H9 (cell line): ENCODE data around the gene ARHGAP10. TPM values are rescaled to one million over a fixed set of nuclear protein-coding genes. Genes with fewer than 3 reads are reported as not detected.

ENCODE experiments used
- DNase-seq: peaks from one replicate; pipeline ENCODE4 v3.0.0-alpha.2; 2017
- H2AFZ ChIP-seq: one replicate; pipeline ENCODE4 v1.6.1; 2013; ENCODE audit warnings: mild to moderate bottlenecking, low read length, control low read depth, moderate library complexity
- H2AK5ac ChIP-seq: 2 replicates; pipeline ENCODE4 v1.6.1; 2013; ENCODE audit warnings: low read length, control low read depth, mixed read lengths; ENCODE audit not compliant: insufficient read length
- H2BK120ac ChIP-seq: one replicate; pipeline ENCODE4 v1.6.1; 2013; ENCODE audit warnings: low read depth, mild to moderate bottlenecking, low read length, control low read depth, inconsistent platforms; ENCODE audit not compliant: poor library complexity, severe bottlenecking
- H2BK12ac ChIP-seq: 2 replicates; pipeline ENCODE4 v1.6.1; 2013; ENCODE audit warnings: low read length, control low read depth, mixed read lengths, low read depth; ENCODE audit not compliant: insufficient read length
- H2BK15ac ChIP-seq: 2 replicates; pipeline ENCODE4 v1.6.1; 2013; ENCODE audit warnings: low read depth, low read length, control low read depth
- H2BK20ac ChIP-seq: one replicate; pipeline ENCODE4 v1.6.1; 2013; ENCODE audit warnings: low read depth, mild to moderate bottlenecking, low read length, control low read depth, inconsistent platforms; ENCODE audit not compliant: poor library complexity, severe bottlenecking
- H2BK5ac ChIP-seq: 2 replicates; pipeline ENCODE4 v1.6.1; 2013; ENCODE audit warnings: low read length, control low read depth, mixed read lengths; ENCODE audit not compliant: insufficient read length
- H3K14ac ChIP-seq: 2 replicates; pipeline ENCODE4 v1.6.1; 2013; ENCODE audit warnings: low read length, control low read depth; ENCODE audit not compliant: insufficient read depth
- H3K18ac ChIP-seq: 2 replicates; pipeline ENCODE4 v1.6.1; 2013; ENCODE audit warnings: low read depth, mild to moderate bottlenecking, mixed read lengths, low read length, control low read depth; ENCODE audit not compliant: insufficient read length
- H3K23ac ChIP-seq: 2 replicates; pipeline ENCODE4 v1.6.1; 2013; ENCODE audit warnings: low read length, control low read depth, mixed read lengths, low read depth; ENCODE audit not compliant: insufficient read length
- H3K23me2 ChIP-seq: 2 replicates; pipeline ENCODE4 v1.6.1; 2013; ENCODE audit warnings: low read depth, mild to moderate bottlenecking, mixed read lengths, low read length, control low read depth; ENCODE audit not compliant: insufficient read length, poor library complexity, severe bottlenecking
- H3K27ac ChIP-seq: 2 replicates; pipeline ENCODE4 v1.5.1; 2013; ENCODE audit warnings: low read length, control low read depth, mixed read lengths, low read depth; ENCODE audit not compliant: insufficient read length
- H3K27me3 ChIP-seq: 2 replicates; pipeline ENCODE4 v1.6.1; 2013; ENCODE audit warnings: low read length, control low read depth, inconsistent platforms; ENCODE audit not compliant: insufficient read depth
- H3K4ac ChIP-seq: 2 replicates; pipeline ENCODE4 v1.6.1; 2013; ENCODE audit warnings: low read depth, mild to moderate bottlenecking, control low read depth, inconsistent platforms, low read length, moderate library complexity
- H3K4me1 ChIP-seq: 2 replicates; pipeline ENCODE4 v1.6.1; 2013; ENCODE audit warnings: low read length, control low read depth, inconsistent platforms; ENCODE audit not compliant: insufficient read depth
- H3K4me2 ChIP-seq: 2 replicates; pipeline ENCODE4 v1.6.1; 2013; ENCODE audit warnings: low read length, control low read depth, mixed read lengths; ENCODE audit not compliant: insufficient read length, insufficient read depth
- H3K56ac ChIP-seq: 2 replicates; pipeline ENCODE4 v1.6.1; 2013; ENCODE audit warnings: low read depth, mild to moderate bottlenecking, mixed read lengths, low read length, control low read depth; ENCODE audit not compliant: insufficient read length
- H3K79me1 ChIP-seq: 2 replicates; pipeline ENCODE4 v1.6.1; 2013; ENCODE audit warnings: low read depth, mild to moderate bottlenecking, moderate library complexity, low read length, control low read depth, inconsistent platforms; ENCODE audit not compliant: insufficient read depth, poor library complexity, severe bottlenecking
- H3K79me2 ChIP-seq: 2 replicates; pipeline ENCODE4 v1.6.1; 2013; ENCODE audit warnings: low read length, control low read depth, inconsistent platforms; ENCODE audit not compliant: insufficient read depth
- H3K9ac ChIP-seq: 2 replicates; pipeline ENCODE4 v1.6.1; 2013; ENCODE audit warnings: low read length, control low read depth, mixed read lengths; ENCODE audit not compliant: insufficient read length; ENCODE audit errors: extremely low read depth
- H3K9me3 ChIP-seq: one replicate; pipeline ENCODE4 v1.6.1; 2013; ENCODE audit warnings: low read depth, low read length, inconsistent platforms; ENCODE audit not compliant: control insufficient read depth
- H3T11ph ChIP-seq: one replicate; pipeline ENCODE4 v1.6.1; 2013; ENCODE audit warnings: mild to moderate bottlenecking, low read length, control low read depth, inconsistent platforms
- H4K20me1 ChIP-seq: one replicate; pipeline ENCODE4 v1.6.1; 2013; ENCODE audit not compliant: control insufficient read depth, insufficient read length, insufficient read depth
- H4K5ac ChIP-seq: 2 replicates; pipeline ENCODE4 v1.6.1; 2013; ENCODE audit warnings: low read depth, mild to moderate bottlenecking, mixed read lengths, low read length, control low read depth; ENCODE audit not compliant: insufficient read length
- H4K8ac ChIP-seq: replicated peaks from 2 replicates; pipeline ENCODE4 v1.6.1; 2013; ENCODE audit warnings: low read length, control low read depth, mixed read lengths, low read depth; ENCODE audit not compliant: insufficient read length
- H4K91ac ChIP-seq: 2 replicates; pipeline ENCODE4 v1.6.1; 2013; ENCODE audit warnings: low read depth, mild to moderate bottlenecking, moderate library complexity, mixed read lengths, low read length, control low read depth; ENCODE audit not compliant: insufficient read length
- H3K27ac Mint-ChIP-seq, 3 experiments: 2 replicates in 2 of 3; 3 replicates in 1 of 3; pipeline ENCODE4 v1.8.0; 2020 to 2021; ENCODE audit warnings: mixed read lengths in 3 of 3, mild to moderate bottlenecking in 1 of 3, moderate library complexity in 1 of 3
- H3K27me3 Mint-ChIP-seq: 2 replicates; pipeline ENCODE4 v1.8.0; 2021; ENCODE audit warnings: low read depth, mild to moderate bottlenecking, moderate library complexity, mixed read lengths
- H3K36me3 Mint-ChIP-seq, 3 experiments: 2 replicates in 2 of 3; 3 replicates in 1 of 3; pipeline ENCODE4 v1.8.0; 2020 to 2021; ENCODE audit warnings: low read depth in 3 of 3, mixed read lengths in 3 of 3; ENCODE audit not compliant: insufficient read depth in 1 of 3
- H3K4me1 Mint-ChIP-seq, 2 experiments: 2 replicates each; pipeline ENCODE4 v1.8.0; 2020; ENCODE audit warnings: mixed read lengths in 2 of 2
- H3K4me3 Mint-ChIP-seq, 2 experiments: 2 replicates in 1 of 2; 3 replicates in 1 of 2; pipeline ENCODE4 v1.8.0; 2020 to 2021; ENCODE audit warnings: mild to moderate bottlenecking in 2 of 2, mixed read lengths in 2 of 2, moderate library complexity in 1 of 2
- H3K9me3 Mint-ChIP-seq, 2 experiments: 2 replicates in 1 of 2; 3 replicates in 1 of 2; pipeline ENCODE4 v1.8.0; 2020; ENCODE audit warnings: mild to moderate bottlenecking in 2 of 2, mixed read lengths in 2 of 2, moderate library complexity in 1 of 2
- WGBS: extraction: QIAGEN DNeasy Blood & Tissue Kit; methylation state at CpG from one replicate; pipeline ENCODE4 v1.1.7; 2013; ENCODE audit warnings: missing lambda C conversion rate, low lambda C conversion rate, mixed read lengths; ENCODE audit not compliant: insufficient read length; ENCODE audit errors: extremely low coverage; 5-methylcytosine and 5-hydroxymethylcytosine counted together
- total RNA-seq: library from RNA; stranded (reverse); gene quantifications from 2 replicates; pipeline ENCODE4 v1.2.1, GENCODE V29; 2021
- TF ChIP-seq, protein P1 (sequence below): fragments of 200-600 bp; sonication (generic); conservative IDR thresholded peaks from 3 replicates; pipeline ENCODE4 v1.8.0; 2021; ENCODE audit warnings: antibody characterized with exemption, mild to moderate bottlenecking

ARHGAP10 gene
- total RNA-seq, 1 experiment from 2014 or later, result 7.8 TPM

DNA sequence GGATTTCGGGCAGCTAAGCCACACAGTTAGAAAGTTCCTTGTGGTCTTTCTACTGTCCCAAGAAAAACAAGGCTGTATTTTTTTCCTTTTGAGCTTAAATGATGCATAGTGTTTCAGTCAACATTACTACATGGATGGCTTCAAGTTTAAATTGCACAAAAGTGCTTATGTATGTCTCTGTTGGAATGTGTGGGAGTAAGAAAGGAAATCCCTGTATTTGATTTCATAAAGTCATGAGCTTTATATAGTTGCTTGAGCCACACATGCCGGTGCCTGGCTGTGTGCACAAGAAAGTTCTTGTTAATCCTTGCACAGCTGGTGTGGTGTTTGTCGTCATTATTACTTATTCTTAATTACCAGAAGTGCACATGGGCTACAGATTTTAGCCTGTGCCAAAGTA is 262.2 kb downstream of the ARHGAP10 start:
- H3K23ac ChIP-seq, result no peak overlapping the region

More for the DNA sequence above, 262.2 kb downstream of the ARHGAP10 start:
- no peak overlapping the region for H3K56ac ChIP-seq
- H4K91ac ChIP-seq, result no peak overlapping the region
- DNase-seq, result no peak
- H4K5ac ChIP-seq, result no peak overlapping the region
- no peak overlapping the region for H2BK120ac ChIP-seq
- peaks cover 13 to 14% of the 10 kb centered on the region in 2 experiments for H3K4me1 Mint-ChIP-seq
- no peaks in the 10 kb centered on the region for H3K79me2 ChIP-seq
- H3K9me3 Mint-ChIP-seq, result no peaks in the 10 kb centered on the region
- no peaks in the 10 kb centered on the region; a peak in 1 of 7 replicates for H3K36me3 Mint-ChIP-seq
- H3K14ac ChIP-seq, result no peak overlapping the region
- no peaks in the 10 kb centered on the region for H3K79me1 ChIP-seq
- H2BK20ac ChIP-seq, result no peak overlapping the region
- H3K9ac ChIP-seq, result no peak overlapping the region
- no peaks in the 10 kb centered on the region for H3K23me2 ChIP-seq
- no peak overlapping the region for H3T11ph ChIP-seq
- H3K4me2 ChIP-seq, result no peak overlapping the region
- no peak overlapping the region for H2AK5ac ChIP-seq
- H3K4me1 ChIP-seq, result peaks cover 6% of the 10 kb centered on the region
- H4K8ac ChIP-seq, result no peak overlapping the region
- no peak overlapping the region for H2BK15ac ChIP-seq
- WGBS, result no CpG with 5 or more reads among the region's 3 CpGs
- no peak overlapping the region for H2BK12ac ChIP-seq
- TF ChIP-seq, protein P1, sequence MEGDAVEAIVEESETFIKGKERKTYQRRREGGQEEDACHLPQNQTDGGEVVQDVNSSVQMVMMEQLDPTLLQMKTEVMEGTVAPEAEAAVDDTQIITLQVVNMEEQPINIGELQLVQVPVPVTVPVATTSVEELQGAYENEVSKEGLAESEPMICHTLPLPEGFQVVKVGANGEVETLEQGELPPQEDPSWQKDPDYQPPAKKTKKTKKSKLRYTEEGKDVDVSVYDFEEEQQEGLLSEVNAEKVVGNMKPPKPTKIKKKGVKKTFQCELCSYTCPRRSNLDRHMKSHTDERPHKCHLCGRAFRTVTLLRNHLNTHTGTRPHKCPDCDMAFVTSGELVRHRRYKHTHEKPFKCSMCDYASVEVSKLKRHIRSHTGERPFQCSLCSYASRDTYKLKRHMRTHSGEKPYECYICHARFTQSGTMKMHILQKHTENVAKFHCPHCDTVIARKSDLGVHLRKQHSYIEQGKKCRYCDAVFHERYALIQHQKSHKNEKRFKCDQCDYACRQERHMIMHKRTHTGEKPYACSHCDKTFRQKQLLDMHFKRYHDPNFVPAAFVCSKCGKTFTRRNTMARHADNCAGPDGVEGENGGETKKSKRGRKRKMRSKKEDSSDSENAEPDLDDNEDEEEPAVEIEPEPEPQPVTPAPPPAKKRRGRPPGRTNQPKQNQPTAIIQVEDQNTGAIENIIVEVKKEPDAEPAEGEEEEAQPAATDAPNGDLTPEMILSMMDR, result no peak
- H3K18ac ChIP-seq, result no peak overlapping the region
- H4K20me1 ChIP-seq, result no peaks in the 10 kb centered on the region
- H3K4me3 Mint-ChIP-seq, result no peak overlapping the region
- H3K27ac Mint-ChIP-seq, result no peak overlapping the region
- H3K27ac ChIP-seq, result no peak overlapping the region
- no peaks in the 10 kb centered on the region for H3K9me3 ChIP-seq
- H2AFZ ChIP-seq, result no peak overlapping the region
- H3K27me3 Mint-ChIP-seq, result no peaks in the 10 kb centered on the region
- H3K4ac ChIP-seq, result no peak overlapping the region
- H3K27me3 ChIP-seq, result no peaks in the 10 kb centered on the region
- no peak overlapping the region for H2BK5ac ChIP-seq
